Fibroblast of gingiva (primary cell): ENCODE measurements around the gene ANKRD10.
A peak's percentile ranks its signal among the peaks of the same experiment; 100 is the strongest.

ENCODE experiments used
- DNase-seq: peaks from one replicate; pipeline ENCODE4 v3.0.0-alpha.2; 2011; ENCODE audit warnings: low read depth

ANKRD10 gene

DNA sequence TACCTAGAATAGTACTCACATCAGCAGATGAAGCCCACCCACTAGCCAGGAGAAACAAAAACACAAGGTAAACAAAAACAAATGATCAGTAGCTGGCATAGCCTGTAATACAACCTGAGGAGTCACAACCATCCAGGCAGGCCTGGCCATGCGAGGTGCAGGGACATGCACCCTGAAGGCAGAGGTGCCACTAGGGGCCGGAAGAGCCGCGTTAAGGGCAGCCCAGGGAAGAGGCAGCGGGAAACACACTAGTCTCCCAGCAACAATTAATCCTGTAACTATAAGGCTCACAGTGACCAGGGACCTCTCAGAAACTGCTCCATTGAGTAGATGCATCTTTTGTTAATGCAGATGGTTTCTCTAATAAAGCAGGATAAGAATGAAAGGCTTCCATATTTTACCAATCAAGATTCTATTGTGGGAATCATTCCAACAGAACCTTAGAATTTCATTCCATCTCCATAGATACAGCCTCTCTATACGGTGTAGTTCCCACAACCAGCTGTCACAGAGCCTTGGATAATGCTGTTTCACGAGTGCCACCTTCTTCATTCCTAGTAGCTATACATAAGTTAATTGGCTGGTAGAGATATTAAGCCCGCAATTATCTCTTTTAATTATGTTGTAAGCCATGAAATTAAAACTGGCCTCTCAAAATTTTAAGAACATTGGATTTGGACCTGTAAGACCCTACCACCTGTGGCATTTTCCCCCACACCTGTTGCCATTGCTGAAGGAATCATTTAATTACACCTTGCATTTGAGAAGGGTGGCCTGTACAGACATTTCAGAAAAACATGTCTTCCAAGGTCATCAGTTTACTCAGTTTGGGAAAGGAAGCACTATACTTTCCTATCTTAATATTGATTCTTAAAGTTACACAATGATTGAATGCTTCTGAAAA is 28.7 kb downstream of the ANKRD10 start:
- no peak for DNase-seq

DNA sequence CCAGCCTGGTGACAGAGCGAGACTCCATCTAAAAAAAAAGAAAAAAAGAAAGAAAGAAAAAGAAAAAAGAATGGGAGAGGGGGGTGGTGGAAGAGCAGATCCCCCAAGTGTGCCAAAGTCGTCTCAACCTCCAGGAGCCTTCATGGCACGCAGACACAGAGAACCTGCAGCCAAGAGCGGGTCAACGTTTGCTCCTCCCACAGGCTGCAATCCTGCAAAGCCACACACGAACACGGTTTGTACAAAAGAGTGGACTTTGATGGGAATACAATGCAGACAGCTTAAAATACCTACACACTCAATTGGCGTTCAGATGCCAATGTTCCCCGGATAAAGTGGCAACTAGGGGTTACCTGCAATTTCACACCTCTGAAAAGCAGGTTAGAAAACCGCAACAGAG is 29.4 kb downstream of the ANKRD10 start:
- DNase-seq: no peak

DNA sequence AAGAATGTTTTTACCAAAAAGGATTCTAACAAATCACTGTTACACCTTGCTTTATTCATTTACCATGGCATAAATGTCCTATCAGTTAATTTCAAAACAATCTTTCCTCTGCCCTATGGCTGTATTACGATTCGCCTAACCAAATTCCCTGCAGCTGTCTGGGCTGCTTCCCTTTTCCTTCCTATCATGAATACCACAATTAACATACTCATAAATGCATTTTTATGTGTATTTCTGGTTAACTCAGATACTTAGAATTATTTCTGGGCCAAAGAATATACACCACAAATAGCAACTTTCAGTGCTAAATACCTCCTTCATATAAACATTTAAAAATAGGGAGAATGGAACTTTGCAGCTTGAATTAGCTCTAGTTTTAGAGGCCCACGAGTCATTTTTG is 30.4 kb downstream of the ANKRD10 start:
- no peak for DNase-seq

DNA sequence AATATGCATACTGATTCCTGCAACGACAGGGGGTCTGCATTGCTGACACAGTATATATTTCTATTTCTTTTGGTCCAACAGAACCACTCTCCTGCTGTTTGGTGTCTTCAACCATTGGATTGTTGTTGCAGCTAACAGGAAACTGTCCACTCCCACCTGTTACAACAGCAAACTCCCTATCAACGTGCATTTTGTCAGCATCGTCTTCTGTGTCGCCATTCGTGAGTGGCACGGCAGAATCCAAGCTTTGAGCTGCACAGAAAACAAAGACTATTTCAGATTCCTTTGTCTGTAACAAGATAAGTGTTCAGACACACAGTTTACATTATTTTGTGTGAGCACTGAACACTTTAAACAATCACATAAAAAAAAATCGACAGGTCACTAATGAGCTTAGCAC is 31.3 kb downstream of the ANKRD10 start:
- no peak for DNase-seq

DNA sequence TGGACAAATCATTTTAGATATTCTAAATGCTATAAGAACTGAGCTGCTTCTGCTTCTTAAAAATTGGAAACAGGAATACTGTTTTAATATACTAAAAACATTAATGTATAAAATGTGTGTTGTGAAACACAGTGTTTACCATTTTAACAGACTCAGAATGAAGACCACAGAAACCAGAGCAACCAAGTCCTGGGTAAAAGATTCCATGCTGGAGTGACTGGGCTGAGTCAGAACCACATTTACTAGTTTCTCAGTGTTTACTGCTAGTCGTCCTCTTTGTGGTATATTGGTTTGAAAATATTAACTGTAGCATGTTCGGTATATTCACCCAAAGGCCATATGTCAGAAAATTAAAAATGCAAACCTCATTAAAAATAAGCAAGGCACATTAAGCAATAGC is 31.9 kb downstream of the ANKRD10 start:
- DNase-seq: no peak

DNA sequence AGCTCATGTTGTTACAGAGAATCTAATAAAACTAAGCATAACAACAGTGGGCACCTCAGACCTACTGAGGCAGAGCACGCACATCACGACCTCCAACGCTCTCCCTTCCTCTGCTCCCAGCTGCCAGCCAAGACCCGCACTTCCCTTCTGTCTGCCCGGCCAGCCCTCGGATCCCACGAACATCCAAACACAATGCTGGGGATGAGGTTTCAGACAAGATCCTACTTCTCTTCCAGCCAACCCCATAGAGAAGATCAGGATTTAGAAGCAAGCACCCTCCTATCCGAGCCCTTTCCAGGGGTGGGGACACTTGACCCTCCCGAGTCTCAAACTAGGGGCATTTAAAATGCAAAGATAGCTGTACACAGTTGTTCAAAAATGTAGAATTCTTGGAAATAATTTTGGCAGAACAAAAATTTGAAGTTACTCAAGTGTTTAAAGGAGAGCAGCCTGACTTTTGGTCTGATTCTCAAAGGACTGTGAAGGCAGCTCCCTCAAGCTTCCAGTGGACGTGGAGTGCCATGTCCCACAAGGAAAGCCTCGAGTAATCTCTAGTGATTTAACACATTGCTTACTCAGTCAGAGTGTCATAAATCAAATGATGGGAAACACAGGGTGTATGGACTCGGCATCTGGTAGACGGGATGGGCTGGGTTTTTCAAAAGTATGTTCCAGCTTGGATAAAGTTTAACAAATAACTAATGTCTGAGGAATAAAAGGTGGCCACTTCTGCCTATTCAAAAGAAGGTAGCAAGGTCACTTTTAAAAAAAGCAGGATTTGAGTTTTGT is 32.8 kb downstream of the ANKRD10 start:
- no peak for DNase-seq

DNA sequence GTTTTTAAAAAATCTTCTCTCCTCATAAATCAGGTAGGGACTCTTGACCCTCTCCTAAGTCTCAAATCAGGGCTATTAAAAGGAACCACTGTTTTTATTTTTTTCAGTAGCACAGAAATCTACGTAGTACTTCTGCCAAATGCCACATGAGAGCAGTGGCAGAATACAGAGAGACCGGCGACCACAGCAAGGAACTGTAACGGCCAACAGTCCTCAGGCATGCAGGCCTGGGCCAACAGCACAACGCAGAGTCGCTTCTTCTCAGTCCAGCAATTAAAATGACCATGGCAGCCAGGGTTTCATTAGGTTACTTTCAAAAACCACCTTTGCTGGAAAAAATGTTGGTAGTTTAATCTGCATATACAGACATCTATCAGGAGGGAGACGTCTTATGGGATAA is 34.2 kb downstream of the ANKRD10 start:
- DNase-seq: no peak

DNA sequence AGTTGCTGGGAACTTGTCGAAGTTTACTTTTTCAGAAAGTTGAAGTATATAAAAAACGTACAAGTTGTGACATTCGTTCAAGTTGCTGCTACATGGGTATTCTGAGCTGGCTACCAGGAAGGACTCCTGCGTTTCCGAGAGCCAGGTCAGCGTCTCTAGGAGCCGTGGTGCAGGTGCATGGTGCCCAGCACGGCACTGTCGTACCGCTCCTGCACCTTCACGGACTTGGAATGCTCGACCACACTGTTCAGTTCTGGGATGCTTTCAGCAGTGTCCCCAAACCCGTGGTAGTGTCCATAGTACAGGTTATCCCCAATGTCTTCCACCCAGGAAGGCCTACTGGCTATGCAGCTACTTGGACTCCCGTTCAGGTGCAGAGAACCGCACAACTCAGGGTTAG is 35.4 kb downstream of the ANKRD10 start:
- DNase-seq: no peak

DNA sequence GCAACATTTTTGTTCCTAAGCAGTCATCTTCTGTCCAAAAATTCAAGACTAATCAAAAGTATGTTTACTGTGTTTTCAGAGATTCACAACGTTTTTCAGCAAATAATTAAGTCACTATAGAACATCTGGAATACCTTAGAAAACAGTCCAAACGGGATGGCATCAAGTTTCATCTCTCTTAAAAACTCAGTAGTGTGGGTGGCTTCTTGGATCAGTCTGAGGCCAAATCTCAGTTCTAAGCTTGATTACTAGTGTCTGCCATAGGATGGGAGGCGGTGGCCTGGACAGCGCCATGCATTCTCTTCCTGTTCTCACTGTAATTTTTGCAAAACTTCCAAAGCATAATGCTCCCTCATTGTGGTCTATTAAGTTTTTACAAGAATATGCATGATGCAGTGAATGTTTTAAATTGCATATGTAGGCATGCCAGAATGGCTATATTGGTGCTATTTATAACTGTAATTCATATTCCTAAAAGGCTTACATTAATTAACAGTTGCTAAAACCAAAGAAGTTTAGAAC is 37.1 kb downstream of the ANKRD10 start:
- DNase-seq: no peak

DNA sequence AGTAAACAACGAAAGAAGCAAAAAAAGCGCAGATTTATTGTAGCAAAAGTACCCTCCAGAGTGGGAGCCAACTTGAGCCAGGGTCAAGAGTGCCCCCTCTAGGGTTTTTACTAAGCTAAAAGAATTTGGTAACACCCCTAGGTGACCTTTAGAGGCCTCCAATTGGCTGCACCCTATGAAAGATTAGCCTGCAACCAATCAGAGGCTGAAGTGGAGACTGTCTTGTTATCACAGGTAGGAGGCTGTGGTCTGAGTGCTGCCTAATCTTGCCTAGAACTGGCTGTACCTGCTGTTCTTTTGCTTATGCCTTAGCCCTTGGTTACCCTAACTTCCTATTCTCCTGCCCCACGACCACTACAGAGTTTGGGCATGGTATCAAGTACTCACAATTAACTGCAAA is 38.3 kb downstream of the ANKRD10 start:
- no peak for DNase-seq

DNA sequence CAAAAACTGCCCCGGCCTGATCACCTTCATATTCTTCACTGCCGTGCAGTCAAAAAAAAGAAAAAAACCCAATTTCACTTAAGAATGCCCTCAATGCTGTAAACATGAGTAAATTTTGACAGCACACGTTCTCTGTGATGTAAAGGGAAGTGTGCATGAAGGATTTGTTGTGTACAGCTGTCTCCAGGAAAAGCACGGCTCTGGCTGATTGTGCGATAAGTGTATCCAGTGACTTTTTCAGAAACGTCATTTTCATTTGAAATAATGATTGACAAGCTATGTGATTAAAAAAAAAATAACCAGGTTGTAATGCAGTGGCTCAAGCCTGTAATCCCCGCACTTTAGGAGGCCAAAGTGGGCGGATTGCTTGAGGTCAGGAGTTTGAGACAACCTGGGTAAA is 39.6 kb downstream of the ANKRD10 start:
- DNase-seq: no peak

DNA sequence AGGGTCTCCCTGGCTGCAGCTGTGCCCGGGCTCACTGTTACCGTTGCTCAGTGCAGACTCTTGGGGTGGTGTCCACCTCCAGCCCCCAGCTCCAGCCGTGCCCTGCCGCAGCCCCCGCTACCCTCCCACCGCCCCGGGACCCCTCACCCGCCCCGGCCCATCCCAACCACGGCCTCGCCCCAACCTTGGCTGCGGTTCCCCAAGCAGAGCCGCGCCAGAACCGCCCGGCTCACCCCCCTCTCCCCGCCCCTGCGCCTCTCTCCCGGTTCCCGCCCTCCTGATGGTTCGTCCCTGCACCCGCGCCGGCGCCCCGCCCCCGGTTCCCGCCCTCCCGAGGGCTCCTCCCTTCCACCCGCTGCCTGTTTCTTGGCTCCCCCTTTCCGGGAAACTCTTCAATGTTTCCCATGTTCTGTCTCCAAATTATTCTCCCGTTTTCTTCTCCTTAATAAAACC is 40.3 kb downstream of the ANKRD10 start:
- DNase-seq: peak; percentile 70

DNA sequence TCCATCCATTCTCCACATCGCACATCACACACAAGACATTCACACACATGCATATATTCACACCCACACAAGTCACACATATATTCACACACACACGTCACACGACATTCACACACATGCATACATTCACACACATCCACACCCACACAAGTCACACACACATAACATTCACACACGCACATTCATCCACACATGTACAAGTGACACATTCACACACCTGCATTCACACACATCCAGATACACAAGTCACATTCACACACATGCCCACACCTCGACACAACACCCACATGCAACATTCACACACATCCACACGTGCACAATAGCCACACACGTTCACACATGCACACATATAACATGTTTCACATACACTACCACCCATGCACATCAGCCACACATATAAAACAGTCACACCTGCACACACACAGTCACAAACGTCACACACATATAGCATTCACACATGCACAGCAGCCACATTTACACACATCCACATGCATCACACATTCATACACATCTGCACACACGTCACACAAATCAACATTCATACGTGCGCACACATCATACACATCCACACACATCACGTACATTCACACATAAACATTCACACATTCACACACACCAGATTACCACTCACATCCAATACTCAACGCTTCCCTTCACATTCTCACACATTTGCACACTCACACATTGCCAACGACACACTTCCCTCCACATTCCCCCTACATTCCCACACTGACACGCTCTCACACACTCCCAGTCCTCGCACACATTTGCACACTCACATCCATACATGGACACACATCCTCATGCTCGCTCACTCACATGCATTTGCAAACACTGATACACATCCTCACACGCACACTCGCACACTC is 41.0 kb downstream of the ANKRD10 start:
- no peak for DNase-seq

DNA sequence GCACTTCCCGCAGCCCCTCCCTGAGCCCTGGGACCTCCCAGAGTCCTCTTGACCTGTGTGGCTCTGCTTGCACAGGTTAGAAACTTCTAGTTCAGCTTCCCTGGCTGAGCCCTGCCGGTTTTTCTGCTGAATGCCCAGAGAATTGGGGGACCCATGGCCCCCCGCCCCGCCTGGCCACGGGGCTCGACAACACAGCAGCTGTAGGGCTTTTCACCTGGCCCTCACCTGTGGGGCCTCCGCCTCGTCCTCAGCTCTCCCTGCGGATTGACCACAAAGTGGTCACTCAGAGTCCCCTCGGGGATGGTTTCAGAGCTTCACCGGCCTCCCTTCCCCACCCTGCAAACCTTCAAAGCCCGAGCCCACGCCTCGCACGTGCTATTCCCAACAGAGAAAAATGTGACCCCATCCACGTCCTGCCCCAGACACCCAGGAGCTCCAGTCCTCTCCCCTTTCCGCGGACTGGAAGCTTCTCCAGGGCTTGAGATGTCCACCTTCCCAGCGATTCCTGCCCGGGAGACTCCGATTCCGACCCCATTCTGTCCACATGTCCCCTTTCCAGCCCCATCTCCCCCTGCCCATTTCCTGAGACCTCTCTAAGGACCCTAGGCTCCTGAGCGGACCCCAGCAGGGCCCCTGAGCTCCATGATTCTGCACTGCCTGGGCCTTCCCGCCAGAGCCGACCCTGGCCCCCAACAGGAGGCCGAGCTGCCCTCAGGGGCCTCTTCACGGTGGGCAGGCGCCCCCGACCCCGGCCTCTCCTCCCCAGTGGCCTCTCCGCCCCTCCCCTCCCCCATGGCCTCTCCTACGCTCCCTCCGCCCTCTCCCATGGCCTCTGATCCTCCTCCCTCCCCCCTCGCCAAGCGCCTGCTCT is 41.9 kb downstream of the ANKRD10 start:
- no peak for DNase-seq

DNA sequence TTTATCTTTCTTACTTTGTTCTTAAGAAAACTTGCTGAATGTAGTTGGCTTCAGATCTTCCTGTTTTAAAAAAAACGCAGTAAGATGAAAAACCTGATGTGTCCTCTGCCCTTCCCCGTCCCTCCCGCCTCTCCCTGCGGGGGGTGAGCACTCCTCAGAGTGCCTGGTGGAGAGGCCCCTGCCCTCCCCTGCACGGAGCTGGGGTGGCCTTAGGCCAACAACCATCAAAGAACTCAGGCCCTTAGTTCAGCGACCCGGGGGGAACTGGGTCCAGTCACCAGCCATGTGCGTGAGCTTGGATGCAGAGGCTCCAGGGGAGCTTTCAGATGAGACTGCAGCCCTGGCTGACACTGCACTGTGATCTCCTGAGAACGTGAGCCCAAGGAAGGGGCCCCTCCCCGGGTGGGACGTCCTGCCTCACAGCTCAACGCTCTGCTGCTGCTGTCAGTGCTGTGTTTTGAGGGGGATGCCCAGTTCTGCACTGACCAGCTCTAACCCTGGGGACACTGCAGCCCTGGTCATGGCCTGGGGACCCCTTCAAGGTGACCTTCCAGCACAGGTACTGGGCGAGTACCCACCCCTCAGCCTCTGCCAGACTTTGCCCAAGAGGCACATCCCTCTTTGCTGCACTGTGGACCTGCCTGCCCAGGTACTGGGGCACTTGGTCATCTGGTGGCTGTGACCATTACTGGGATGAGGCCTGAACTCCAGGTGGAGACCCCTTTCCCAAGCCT is 42.7 kb downstream of the ANKRD10 start:
- DNase-seq: no peak

DNA sequence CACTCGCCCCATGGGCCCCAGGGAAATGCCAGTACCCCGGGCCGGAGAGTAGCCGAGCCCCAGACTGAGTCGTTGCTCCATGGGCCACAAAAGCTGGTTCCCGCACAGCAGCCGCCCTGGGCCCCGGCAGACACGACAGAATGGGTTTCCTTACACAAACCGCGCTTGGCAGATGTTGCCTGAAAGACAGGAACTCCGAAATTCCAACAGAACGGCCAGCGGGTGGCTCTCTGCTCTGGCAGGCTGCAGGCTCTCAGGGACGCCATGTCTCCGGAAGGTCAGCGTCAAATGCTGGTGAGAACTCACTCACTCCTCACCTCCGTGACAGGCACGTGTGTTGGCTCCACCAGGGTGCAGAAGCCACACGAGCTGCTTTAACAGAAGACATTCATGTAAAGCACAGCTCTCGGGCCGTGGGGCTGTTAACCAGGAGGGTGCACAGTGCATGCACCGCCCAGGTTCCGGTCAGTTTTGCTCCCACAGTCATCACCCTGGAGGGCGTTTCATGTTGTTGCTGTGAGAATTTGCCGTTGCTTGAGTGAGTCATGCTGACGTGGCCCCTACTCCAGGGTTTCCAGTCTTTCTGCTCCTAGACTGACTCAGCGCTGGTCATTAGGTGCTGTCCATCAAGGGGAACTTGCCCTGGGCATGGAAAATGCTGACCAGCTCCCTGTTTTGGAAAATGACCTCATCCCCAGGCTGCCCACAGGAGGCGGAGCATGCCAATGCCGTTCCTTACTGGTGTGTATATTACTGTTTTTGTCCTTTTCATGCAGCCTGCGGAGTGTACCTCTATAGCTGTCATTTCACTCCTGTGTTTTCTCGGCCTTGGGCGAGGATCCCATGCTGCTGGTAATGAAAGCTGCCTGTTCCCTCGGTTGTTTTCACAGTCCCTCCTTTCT is 44.8 kb downstream of the ANKRD10 start:
- DNase-seq: peak; percentile 99

DNA sequence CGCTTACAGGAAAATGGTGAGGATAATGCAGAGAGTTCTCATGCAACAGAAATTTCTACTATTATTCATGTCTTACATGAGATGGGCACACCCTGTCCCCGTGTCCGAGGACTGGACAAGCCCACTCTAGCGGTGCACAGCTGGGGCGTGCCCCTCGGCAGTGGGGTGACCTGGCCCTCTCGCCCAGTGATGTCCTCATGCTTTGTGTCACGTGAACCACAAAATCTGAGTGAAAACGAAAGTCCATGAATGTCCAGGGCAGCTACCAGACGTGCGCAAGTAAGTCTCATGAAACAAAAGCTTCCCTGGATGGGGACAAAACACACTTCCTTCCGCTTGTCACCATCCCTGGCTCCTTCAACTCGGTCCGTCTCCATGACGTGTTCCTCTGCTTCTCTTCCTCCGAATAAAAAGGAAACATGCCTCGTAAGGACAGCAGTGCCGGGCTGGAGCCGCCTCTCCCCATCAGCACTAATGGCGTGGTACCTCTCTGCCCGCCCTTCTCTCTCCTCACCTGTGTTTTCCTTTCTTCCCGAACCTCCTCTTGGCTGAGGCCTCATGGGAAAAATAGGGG is 45.6 kb downstream of the ANKRD10 start:
- peak; percentile 21 for DNase-seq

DNA sequence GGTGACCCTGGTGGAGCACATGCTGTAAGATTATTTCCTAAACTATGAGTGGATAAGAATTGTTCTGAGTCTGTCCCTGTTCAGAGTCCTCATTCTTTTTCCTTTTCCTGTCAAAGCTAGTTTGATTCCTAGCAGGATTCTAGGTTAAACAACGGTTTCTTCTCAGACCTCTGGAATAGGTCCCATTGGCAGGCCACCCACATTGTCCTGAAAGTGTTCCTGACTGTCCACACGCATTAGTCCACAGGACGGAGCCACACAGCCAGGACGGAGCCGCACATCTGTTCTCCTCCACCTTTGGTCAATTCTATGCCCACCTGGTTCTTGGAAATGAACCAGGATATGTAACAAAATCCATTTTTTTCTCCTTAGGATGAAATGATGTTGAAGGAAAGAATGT is 46.1 kb downstream of the ANKRD10 start:
- DNase-seq: no peak

DNA sequence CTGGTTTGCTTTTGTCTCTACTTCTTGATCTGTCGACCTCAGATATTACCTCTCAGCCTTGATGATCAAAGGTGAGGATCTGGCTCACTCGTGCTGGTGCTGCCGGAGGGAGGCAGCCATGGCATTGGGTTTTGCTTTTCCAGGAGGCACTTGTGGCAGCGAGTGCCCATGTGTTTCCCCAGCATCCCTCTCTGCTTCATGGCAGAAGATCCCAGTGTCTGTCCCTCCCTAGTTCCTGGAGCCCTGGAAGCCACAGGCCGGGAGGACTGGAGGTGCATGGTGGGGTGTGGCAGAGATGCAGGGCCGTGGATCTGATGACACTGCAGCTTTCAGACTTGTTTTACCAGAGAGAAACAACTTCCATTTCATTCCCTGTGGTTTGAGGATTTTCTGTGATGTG is 47.5 kb downstream of the ANKRD10 start:
- no peak for DNase-seq
